T47D (cell line): Measurements from ENCODE around the gene ACTG1.
A peak's percentile ranks its signal among the peaks of the same experiment; 100 is the strongest.

Source experiments
- DNase-seq, 2 experiments: peaks; one replicate each; pipeline versions ENCODE4 v3.0.0 to v3.0.0-alpha.2; 2011 to 2012; ENCODE audit warnings: low read depth in 1 of 2, low spot score in 1 of 2
- JUND ChIP-seq: IDR thresholded peaks from 2 replicates; pipeline ENCODE4 v1.6.1; 2012; ENCODE audit warnings: low read depth
- in situ Hi-C: cut with HindIII; loops from 2 replicates; pipeline ENCODE4 v1.10.0; 2016; ENCODE audit warnings: low sequenced_read_pairs, low pct_unique_long_range_greater_than_20kb

ACTG1 gene

GRCh38 chr17:81508639-81509206 is 3.9 kb downstream of the ACTG1 start:
- no peak; the same call in 1 of the 2 replicates for TF ChIP-seq JUND
- in situ Hi-C loops = no loop called here
- DNase-seq = peak in 1 of 2 experiments; percentile 64

GRCh38 chr17:81503619-81504018 is 9.0 kb downstream of the ACTG1 start:
- in situ Hi-C loops = no loop called here
- no peak for DNase-seq
- TF ChIP-seq JUND = no peak

DNA sequence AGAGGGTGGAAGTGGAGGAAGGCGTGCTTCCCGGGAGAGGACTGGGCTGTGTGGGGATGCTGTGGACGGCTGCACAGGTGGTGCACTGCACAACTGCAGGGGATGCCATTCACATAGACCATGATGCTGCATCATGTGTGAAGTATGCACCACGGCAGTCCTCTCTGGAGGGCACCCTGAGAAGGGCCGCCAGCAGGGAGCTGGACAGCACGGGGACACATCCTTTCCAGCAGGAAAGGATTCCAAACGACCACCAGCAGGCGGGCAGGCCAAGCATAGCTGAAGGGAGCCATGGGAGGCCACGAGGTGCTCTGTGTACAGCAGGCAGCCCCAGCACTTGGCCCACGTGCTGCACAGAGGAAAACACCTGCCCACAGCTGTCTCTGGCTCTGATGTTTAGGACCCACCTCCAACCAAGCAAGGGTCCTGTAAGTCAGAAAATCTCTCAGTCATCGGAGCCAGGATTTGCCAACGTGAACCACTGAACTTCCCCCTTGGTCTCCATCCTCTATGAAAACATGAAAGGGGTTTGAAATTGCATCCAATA is 10.1 kb downstream of the ACTG1 start:
- in situ Hi-C loops = no loop called here
- no peak for DNase-seq
- TF ChIP-seq JUND = no peak

DNA sequence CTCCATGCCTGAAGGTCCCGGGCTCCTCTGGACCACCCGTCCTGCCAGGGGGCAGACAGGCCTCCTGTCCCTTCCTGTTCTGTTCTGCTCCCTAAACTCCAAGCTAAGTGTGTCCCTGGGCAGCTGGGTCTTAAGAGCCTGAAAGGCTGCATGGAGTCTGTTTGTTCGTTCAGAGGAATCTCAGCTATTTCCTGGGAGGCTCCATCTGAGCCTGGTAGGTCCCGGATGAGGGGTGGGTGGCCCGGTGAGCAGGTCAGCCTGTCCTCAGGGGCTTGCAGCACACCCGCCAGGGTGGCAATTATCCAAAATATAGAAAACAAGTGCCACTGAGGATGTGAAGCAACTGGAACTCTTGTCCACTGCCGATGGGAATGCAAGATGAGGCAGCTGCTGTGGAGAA is 12.6 kb downstream of the ACTG1 start:
- peak in 1 of 2 experiments; percentile 60 for DNase-seq
- TF ChIP-seq JUND = no peak
- in situ Hi-C loops = no loop called here

GRCh38 chr17:81499601-81499970 is 13.0 kb downstream of the ACTG1 start:
- in situ Hi-C loops = no loop called here
- no peak for DNase-seq
- no peak for TF ChIP-seq JUND

DNA sequence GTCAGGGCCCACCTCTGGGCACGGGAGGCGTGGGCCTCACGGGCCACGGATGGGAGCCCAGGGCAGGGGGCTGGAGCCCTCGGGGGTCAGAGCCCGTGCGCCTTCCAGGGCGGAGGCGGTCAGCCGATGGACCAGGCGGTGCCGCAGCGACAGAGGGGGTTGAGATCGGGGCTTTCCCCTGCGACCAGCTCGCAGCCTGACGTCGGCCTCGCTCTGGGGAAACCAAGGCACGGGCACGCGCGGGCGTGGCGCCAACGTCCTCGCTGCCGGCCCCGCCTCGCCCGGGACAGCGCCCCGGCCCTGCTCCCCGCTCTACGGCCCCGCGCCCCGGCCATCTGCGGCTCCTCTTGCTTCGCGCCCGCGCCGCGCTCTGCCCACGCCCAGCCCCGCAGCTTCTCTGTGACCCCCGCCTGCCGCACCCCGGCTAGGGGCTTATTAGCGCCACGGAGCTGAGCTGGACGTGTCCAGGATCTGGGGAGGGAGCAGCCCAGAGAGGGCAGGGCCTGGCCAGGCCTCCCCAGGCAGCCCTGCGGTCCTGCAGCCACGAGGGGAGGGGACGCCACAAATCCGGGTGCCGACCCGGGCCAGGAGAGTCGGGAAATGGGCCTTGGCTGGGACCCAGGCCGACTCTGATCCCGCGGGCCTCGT is 13.5 kb downstream of the ACTG1 start:
- no peak for TF ChIP-seq JUND
- DNase-seq = no peak
- in situ Hi-C loops = no loop called here

- peak in 1 of 2 experiments; percentile 86 for DNase-seq
- in situ Hi-C loops = no loop called here
These were observed 17.8 kb downstream of the ACTG1 start for GRCh38 chr17:81494626-81495377.

GRCh38 chr17:81493198-81494038 is 19.2 kb downstream of the ACTG1 start:
- DNase-seq = no peak
- in situ Hi-C loops = no loop called here
- TF ChIP-seq JUND = no peak

More at GRCh38 chr17:81494626-81495377, 17.8 kb downstream of the ACTG1 start:
- TF ChIP-seq JUND = no peak

GRCh38 chr17:81492706-81493105 is 19.9 kb downstream of the ACTG1 start:
- no peak for TF ChIP-seq JUND
- in situ Hi-C loops = no loop called here
- no peak for DNase-seq

DNA sequence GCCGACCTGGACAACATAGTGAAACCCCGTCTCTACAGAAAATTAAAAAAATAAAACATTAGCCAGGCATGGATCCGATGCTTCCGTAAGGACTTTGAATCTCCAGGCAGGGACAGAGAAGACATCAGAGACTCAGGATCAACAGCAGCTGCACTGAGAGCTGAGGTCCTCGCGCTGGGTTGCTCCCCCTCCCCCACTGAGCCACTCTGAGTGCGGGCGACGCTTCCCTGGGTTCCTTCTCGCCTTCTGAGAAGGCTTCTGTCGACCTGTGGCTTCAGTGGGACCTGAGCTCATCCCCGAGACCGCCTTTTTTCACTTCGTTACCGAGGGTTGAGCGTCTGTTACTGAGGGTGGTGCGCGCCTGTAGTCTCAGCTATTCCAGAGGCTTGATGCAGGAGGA is 20.4 kb downstream of the ACTG1 start:
- DNase-seq = no peak
- in situ Hi-C loops = no loop called here
- no peak for TF ChIP-seq JUND

DNA sequence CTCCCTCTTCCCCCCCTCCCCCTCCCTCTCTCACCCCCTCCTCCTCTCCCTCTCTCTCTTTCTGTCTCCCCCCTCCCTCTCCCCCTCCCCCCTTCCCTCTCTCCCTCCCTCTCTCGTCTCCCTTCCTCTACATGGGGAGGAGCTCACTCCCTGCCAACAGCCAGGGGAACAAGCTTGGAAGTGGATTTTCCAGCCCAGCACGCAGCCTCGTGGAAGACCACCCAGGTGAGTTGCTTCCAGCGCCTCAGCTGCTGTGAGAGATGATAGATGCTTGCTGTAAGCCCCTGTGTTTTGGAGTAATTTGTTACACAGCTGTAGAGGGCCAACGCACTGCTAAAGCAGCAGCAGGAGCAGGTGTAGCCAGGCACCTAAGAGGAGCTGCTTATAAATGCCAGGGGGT is 20.8 kb downstream of the ACTG1 start:
- TF ChIP-seq JUND = no peak
- no peak for DNase-seq
- in situ Hi-C loops = no loop called here

DNA sequence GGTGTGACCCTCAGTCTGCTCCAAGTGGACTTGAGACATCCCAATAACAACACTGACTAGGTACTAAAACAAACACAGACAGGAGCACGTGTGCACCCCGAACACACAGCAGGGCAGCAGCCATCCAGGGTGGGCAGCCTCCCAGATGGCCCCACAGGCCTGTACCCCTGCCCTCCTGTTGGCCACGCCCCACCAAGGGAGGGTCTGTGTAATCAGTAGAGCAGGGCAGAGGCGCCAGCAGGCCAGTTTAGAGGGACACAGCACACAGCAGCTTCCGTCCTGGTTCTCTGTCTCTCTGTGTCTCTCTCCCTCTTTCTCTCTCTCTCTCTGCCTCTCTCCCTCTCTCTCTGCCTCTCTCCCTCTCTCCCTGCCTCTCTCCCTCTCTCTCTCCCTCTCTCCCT is 21.4 kb downstream of the ACTG1 start:
- DNase-seq = no peak
- no peak for TF ChIP-seq JUND
- in situ Hi-C loops = no loop called here
